NCI-H2107 treated with DMSO at 0.1 percent for 48 hours (cell line): ENCODE data around the gene STARD8.

Experiments used
- DNase-seq: peaks from one replicate; lab custom pipeline; 2025; ENCODE audit not compliant: unreplicated experiment; lab: John Stamatoyannopoulos, UW

STARD8 gene

DNA sequence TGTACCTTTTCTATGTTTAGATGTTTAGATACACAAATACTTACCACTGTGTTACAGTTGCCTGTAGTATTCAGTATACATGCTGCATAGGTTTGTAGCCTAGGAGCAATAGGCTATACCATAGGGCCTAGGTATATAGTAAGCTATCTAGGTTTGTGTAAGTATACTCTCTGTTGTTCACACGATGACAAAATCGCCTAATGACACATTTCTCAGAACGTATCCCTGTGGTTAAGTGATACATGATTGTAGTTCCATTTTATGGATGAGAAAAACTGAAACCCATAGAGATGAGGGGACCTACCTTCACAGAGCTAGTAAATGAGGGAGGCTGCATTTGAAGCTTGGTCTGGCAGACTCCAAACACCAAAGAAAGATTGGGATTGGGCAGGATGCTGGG, 102.0 kb downstream of the STARD8 start:
- no peak for DNase-seq

DNA sequence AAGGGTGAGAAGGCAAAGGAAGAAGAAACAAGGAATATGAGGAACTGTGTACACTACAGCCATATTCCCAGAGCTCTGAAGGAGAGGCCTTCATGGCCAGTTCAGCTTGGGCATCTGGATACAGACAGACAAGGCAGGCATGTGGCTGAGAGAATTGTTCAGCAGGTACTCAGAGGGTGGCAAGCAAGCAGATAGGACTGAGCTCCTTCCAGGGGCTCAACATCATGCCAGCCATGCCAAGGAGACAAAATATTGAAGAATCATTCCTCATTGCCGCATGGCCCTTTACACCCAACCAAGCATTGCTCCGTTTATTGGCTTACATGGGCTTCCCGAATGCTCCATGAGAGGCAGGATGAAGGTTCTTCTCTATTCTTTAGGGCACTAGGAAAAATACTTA, 102.8 kb downstream of the STARD8 start:
- no peak for DNase-seq

DNA sequence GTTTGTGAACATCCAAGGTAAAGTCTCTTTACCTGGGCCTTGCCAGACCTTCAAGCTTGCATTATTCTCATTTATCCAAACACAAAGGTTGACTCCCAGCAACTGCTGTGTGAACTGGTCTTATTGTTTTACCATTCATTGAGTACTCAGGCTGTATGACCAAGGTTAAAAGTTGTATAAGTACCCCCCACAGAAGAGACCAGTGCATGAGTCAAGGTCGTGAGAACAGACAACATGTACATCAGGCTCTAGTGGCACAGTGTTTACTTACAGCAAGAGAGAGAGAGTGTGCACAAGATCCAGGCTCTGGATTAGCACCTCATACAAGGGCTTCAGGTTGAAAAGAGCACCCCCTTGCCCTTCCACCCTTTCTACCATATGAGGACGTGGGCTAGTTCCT, 103.9 kb downstream of the STARD8 start:
- DNase-seq = no peak

DNA sequence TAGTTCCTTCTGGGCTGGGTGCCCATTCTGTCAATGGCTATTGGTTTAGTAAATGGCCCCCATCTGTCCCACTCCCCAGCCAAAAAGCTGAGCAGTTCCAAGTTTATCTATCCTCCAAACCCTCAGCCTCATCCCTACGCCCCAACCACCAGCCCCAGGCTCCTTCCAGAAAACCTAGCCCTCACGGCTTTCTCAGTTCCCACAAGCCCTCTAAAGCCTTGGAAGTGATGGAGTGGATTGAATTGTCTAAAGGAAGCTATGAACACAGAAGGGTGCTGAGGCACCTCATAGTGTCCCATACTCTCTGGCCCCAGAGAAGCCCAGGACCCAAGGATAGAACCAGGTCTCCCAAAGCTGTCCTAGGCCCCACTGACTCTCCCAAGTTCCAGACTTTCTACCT, 105.8 kb downstream of the STARD8 start:
- DNase-seq = no peak

DNA sequence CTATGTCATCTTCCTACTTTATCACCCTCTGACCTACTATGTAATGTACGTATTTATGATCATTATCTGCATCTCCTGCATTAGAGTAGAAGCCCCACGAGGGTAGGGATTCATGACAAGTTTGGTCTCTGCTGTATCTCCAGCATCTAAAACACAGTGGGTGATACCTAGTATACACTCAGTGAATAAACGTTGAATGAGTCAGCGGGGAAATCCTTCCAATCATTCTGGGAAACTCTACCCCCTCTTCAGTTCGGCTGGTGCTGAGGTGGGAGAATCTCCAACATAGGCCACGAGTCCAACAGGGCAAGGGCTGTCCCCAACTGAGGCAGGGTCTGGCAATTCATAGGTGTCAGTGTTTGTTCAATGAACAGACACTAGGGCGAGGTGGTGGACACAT, 106.9 kb downstream of the STARD8 start:
- no peak for DNase-seq

DNA sequence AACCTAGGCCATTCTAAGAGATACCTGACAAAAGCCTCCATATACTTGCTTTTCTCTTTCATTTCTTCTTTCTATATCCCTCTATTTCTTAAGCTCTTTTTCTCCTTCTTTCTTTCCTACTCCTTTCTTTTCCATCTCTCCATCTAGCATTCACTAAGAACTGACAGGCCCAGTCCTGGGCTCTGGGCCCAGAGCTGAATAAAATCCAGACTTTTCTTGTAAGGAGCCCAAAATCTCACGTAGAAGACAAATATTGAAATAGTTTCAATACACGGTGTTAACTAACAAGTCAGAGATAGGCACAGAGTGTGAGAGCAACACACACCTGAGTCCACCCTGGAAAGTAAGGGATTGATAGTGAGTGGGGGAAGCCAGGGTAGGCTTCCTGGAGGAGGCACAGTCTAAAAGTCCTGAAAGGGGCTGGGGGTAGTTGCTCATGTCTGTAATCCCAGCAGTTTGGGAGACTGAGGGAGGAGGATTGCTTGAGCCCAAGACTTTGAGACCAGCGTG, 108.2 kb downstream of the STARD8 start:
- DNase-seq = no peak

DNA sequence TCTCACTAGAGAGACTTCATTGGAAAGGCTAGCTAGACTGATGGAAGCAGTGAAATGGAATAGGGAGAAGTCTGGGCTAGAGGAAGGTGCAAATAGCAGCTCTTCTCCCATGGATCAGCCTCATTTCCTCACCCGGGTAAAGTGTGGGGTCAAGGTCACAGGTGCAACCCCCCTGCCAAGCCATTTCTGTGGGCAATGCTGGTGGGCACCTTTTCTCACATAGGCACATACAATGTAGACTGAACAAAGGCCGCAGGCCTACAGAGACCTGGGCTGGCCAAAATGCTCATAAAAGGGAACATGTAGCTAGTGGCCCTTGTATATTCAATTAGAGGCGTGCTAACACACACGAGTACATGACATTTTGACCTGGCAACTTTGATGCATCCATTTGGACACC, 109.9 kb downstream of the STARD8 start:
- no peak for DNase-seq

DNA sequence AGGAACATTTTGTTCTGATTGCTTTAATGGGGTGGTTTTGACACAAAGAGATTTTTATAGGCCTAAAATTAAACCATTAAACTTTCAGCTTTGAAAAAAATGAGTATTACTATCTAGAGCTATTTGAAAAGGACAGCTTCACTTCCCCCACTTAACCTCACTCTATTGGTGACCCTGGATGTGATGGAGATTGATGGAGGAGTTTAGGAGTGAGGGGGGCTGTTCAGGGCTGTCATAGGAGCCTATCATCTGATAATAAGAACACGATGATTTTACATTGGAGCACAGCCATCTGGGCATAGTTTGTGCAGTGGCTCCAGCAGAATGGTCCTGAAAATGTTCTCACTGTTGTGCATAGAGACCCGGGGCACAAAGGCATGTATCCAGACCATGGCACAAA, 110.3 kb downstream of the STARD8 start:
- DNase-seq = no peak

DNA sequence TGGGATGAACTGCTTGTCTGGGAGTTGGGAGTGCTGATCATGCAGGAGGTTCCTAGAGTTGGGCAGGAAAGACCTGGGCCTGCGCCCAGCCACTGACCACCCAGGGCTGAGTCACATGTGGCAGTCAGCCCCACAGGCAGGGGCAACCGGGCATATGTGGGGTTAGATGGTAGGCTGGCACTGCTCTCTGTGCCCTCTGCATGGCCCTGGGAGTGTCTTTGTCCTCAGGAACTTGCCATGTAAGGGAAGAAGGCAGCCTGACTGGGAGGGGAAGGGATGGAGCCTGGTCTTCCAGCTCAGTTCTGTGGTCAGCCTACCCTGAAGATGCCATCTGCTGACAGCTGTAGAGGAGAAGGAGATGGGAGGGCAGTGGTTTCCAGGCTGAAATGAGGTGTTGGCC, 111.2 kb downstream of the STARD8 start:
- DNase-seq = no peak

DNA sequence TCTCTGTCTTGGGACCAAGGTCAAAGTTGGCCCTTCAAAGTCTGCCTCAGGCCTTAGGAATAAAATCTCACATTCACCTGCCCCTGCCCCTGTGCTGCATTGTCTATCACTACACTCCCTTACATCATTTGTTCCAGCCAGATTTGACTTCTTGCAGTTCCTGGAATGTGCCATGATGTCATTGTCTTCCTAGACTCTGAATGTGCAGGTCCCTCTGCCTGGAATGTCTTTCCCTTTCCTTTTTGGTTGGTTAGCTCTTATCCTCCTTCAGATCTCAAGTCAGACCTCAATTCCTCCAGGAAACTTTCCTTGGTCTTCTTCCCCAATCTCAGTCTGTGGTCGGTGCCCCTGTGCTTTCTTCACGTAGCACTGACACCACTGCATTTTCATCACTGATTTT, 113.6 kb downstream of the STARD8 start:
- no peak for DNase-seq

DNA sequence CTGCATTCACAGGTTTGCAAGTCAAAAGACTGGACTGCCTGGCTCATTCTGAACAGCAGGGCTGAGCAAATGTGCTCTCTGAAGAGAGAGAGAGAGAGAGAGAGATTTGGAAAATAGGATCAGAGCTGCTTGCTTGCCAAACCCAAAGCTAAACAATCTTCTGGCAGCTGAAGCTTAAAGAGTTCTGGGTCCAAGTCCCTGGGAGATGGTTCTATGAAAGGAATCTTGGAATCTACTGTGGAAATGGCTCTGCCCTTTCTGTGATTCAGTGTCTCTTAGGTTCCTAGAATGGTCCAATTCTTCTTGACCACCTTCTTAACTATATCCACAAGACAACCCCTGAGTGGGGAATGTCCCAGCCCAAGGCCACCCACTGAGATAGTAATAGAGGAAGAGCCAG, 115.3 kb downstream of the STARD8 start:
- no peak for DNase-seq

DNA sequence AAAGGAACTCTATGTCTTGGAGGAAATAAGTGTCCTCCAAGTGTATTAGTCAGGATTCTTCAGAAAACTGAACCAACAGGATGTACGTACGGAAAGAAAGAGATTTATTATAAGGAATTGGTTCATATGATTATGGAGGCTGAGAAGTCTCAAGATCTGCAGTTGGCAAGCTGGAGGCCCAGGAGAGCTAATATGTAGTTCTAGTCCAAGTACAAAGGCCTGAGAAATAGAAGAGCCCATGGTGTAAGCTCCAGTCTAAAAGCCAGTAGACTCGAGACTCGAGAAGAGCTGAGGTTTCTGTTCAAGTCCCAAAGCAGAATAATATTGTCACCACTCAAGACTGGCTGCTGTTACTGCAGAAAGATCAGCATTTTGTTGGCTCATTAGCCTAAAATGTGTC, 116.0 kb downstream of the STARD8 start:
- DNase-seq = no peak
